HepG2 (cell line): ENCODE results near the gene EPHA2. TPM values are rescaled to one million over a fixed set of nuclear protein-coding genes. Genes with fewer than 3 reads are reported as not detected.

Experiments
- CHD4 ChIP-seq: fragments of 200-600 bp; sonication (generic); IDR thresholded peaks from 2 replicates; pipeline ENCODE4 v1.7.0; 2017; ENCODE audit warnings: mild to moderate bottlenecking, low read length, borderline replicate concordance
- FIP1L1 ChIP-seq: fragments of 200-400 bp; formaldehyde crosslinking; IDR thresholded peaks from 2 replicates; pipeline ENCODE4 v1.6.1; 2018; ENCODE audit warnings: low read depth, mild to moderate bottlenecking, low read length, moderate library complexity, borderline replicate concordance; ENCODE audit not compliant: insufficient read depth
- GABPB1 ChIP-seq: IDR thresholded peaks from 2 replicates; pipeline ENCODE4 v1.6.1; 2016; ENCODE audit warnings: mild to moderate bottlenecking, missing genetic modification reagents, moderate library complexity, missing compliant biosample characterization
- JDP2 ChIP-seq: sonication (generic); formaldehyde crosslinking; IDR thresholded peaks from 2 replicates; pipeline ENCODE4 v1.8.1; 2022; ENCODE audit warnings: missing genetic modification reagents, borderline replicate concordance
- JUN ChIP-seq: sonication (generic); formaldehyde crosslinking; IDR thresholded peaks from 2 replicates; pipeline ENCODE4 v1.4.0; 2020; ENCODE audit warnings: mild to moderate bottlenecking, missing genetic modification reagents
- JUNB ChIP-seq: sonication (generic); formaldehyde crosslinking; IDR thresholded peaks from 2 replicates; pipeline ENCODE4 v1.8.0; 2022; ENCODE audit warnings: missing genetic modification reagents, mild to moderate bottlenecking, borderline replicate concordance
- KDM1A ChIP-seq: IDR thresholded peaks from 2 replicates; pipeline ENCODE4 v1.6.1; 2016; ENCODE audit warnings: missing compliant biosample characterization
- KLF13 ChIP-seq: sonication (generic); formaldehyde crosslinking; IDR thresholded peaks from 2 replicates; pipeline ENCODE4 v1.4.0; 2020; ENCODE audit warnings: mild to moderate bottlenecking, missing genetic modification reagents
- MAFF ChIP-seq: IDR thresholded peaks from 2 replicates; pipeline ENCODE4 v1.6.1; 2011; ENCODE audit warnings: low read depth, low read length, improper control_type of control experiment
- MLLT10 ChIP-seq: sonication (generic); formaldehyde crosslinking; IDR thresholded peaks from 2 replicates; pipeline ENCODE4 v1.4.0; 2020; ENCODE audit warnings: missing genetic modification reagents
- PBX2 ChIP-seq: IDR thresholded peaks from 2 replicates; pipeline ENCODE4 v1.6.1; 2016; ENCODE audit warnings: control low read depth
- PPARG ChIP-seq: conservative IDR thresholded peaks from 2 replicates; pipeline ENCODE4 v1.6.1; 2016; ENCODE audit warnings: missing biosample characterization, missing genetic modification reagents
- RFXANK ChIP-seq: IDR thresholded peaks from 2 replicates; pipeline ENCODE4 v1.6.1; 2016
- SATB2 ChIP-seq: sonication (generic); formaldehyde crosslinking; IDR thresholded peaks from 2 replicates; pipeline ENCODE4 v1.5.0; 2020; ENCODE audit warnings: missing genetic modification reagents
- TRIM24 ChIP-seq: sonication (generic); formaldehyde crosslinking; IDR thresholded peaks from 2 replicates; pipeline ENCODE4 v1.8.0; 2022; ENCODE audit warnings: mild to moderate bottlenecking, missing genetic modification reagents
- U2AF1 ChIP-seq: fragments of 200-400 bp; formaldehyde crosslinking; optimal IDR thresholded peaks from 2 replicates; pipeline ENCODE3; 2017; ENCODE audit warnings: mild to moderate bottlenecking, low read depth, low read length
- ZBTB39 ChIP-seq: sonication (generic); formaldehyde crosslinking; IDR thresholded peaks from 2 replicates; pipeline ENCODE4 v1.5.0; 2020; ENCODE audit warnings: missing genetic modification reagents
- ZFP36L2 ChIP-seq: sonication (generic); formaldehyde crosslinking; IDR thresholded peaks from 2 replicates; pipeline ENCODE4 v1.4.0; 2020; ENCODE audit warnings: missing genetic modification reagents
- ZFP62 ChIP-seq: sonication (generic); formaldehyde crosslinking; IDR thresholded peaks from 2 replicates; pipeline ENCODE4 v1.4.0; 2020; ENCODE audit warnings: missing genetic modification reagents
- ZNF121 ChIP-seq: sonication (generic); formaldehyde crosslinking; IDR thresholded peaks from 2 replicates; pipeline ENCODE4 v1.5.0; 2020; ENCODE audit warnings: mild to moderate bottlenecking, missing genetic modification reagents
- ZNF224 ChIP-seq: sonication (generic); formaldehyde crosslinking; IDR thresholded peaks from 2 replicates; pipeline ENCODE4 v1.5.0; 2020; ENCODE audit warnings: mild to moderate bottlenecking, missing genetic modification reagents
- ZNF329 ChIP-seq: sonication (generic); formaldehyde crosslinking; IDR thresholded peaks from 2 replicates; pipeline ENCODE4 v1.9.0; 2021; ENCODE audit warnings: low read depth, mild to moderate bottlenecking, missing genetic modification reagents
- ZNF33A ChIP-seq: sonication (generic); formaldehyde crosslinking; IDR thresholded peaks from 2 replicates; pipeline ENCODE4 v1.5.1; 2020; ENCODE audit warnings: missing genetic modification reagents, mild to moderate bottlenecking, moderate library complexity, borderline replicate concordance
- ZNF354B ChIP-seq: sonication (generic); formaldehyde crosslinking; IDR thresholded peaks from 2 replicates; pipeline ENCODE4 v1.8.0; 2022; ENCODE audit warnings: mild to moderate bottlenecking, missing genetic modification reagents
- ZNF569 ChIP-seq: sonication (generic); formaldehyde crosslinking; IDR thresholded peaks from 2 replicates; pipeline ENCODE4 v1.5.0; 2020; ENCODE audit warnings: mild to moderate bottlenecking, missing genetic modification reagents, moderate library complexity, borderline replicate concordance
- ZNF678 ChIP-seq: sonication (generic); formaldehyde crosslinking; IDR thresholded peaks from 2 replicates; pipeline ENCODE4 v1.4.0; 2020; ENCODE audit warnings: mild to moderate bottlenecking, missing genetic modification reagents
- ZNF746 ChIP-seq: sonication (generic); formaldehyde crosslinking; IDR thresholded peaks from 2 replicates; pipeline ENCODE4 v1.8.0; 2022; ENCODE audit warnings: mild to moderate bottlenecking, missing genetic modification reagents
- polyA plus RNA-seq, 8 experiments: library from polyadenylated mRNA; depleted of rRNA in 3 of 8; stranded (reverse) in 7 of 8; unstranded in 1 of 8; fragments of >200 nt; fragmentation: Illumina TruSeq in 4 of 8; extraction: Trizol in 4 of 8; gene quantifications; 2 replicates each; pipeline versions ENCODE4 v1.2.1 to v1.2.3, GENCODE V29; 2011 to 2016; ENCODE audit warnings: low read depth in 4 of 8, missing spikeins in 1 of 8, mixed read lengths in 1 of 8; ENCODE audit not compliant: insufficient read depth in 1 of 8
- total RNA-seq, 5 experiments: library from RNA; depleted of rRNA; stranded (reverse); fragments of >200 nt; fragmentation: Illumina TruSeq; extraction: Trizol; gene quantifications; 2 replicates each; pipeline ENCODE4 v1.2.3, GENCODE V29; 2016; ENCODE audit warnings: low read depth in 1 of 5
- TF ChIP-seq, protein P1 (sequence below): sonication (generic); formaldehyde crosslinking; IDR thresholded peaks from 2 replicates; pipeline ENCODE4 v1.4.0; 2020; ENCODE audit warnings: mild to moderate bottlenecking, missing genetic modification reagents
- TF ChIP-seq, protein P2 (sequence below): sonication (generic); formaldehyde crosslinking; IDR thresholded peaks from 2 replicates; pipeline ENCODE4 v1.8.1; 2022; ENCODE audit warnings: mild to moderate bottlenecking, missing genetic modification reagents

Gene EPHA2
- total and polyA plus RNA-seq, 2 of the 13 experiments (the other 11 are each of a cell fraction or from before 2014, with no cell fraction given) = 33.6 to 53.6 TPM

DNA sequence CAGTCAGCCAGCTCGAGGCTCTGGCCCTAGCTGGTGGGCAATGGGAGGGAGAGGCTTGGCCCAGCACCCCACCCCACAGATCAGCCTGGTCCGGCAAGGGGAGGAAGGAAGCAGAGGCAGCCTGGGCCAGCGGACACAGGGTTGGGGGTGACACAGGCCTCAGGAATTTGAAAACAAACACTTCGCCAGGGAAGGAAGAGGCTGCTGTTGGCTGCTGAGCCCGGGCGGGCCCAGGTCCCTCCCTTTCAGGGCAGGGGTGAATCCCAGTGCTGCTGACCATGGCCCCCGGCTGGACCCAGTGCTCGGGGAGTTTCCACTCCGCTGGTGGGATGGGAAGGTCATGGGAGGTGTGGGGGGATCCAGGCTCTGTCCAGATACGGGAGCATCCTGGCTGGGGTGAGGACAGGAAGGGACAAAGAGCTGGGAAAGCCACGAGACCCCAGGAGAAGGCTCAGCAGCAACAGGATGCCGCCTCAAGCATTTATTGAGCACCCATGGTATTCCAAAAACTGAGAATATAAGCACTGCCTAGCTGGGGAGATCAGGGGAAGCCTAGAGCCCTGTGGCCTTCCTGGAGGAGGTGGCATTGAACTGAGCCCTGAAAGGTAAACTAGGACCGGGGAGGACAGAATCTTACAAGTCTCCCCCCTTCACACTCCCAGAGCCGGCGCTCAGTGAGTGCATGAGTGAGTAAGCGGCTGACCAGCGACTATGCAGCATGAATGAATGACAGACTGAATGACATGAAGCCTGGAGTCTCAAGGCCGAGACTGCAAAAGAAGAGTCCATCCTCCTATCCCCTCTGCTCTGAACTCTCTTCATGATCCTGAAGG is 26.2 kb upstream of the EPHA2 start (continued):
- no peak for TF ChIP-seq ZNF121 (CRISPR knock-in tag)
- no peak for TF ChIP-seq U2AF1
- TF ChIP-seq ZFP62 = no peak
- no peak for TF ChIP-seq MAFF
- TF ChIP-seq JUN (CRISPR knock-in tag) = peak; percentile 97
- TF ChIP-seq JUNB (CRISPR knock-in tag) = peak; percentile 95
- peak; percentile 60; the same call in 1 of the 2 replicates for TF ChIP-seq PPARG (CRISPR knock-in tag)
- TF ChIP-seq FIP1L1 = no peak
- TF ChIP-seq PBX2 (CRISPR knock-in tag) = no peak
- TF ChIP-seq CHD4 = no peak
- TF ChIP-seq ZNF33A (CRISPR knock-in tag) = no peak
- TF ChIP-seq KLF13 = no peak
- TF ChIP-seq ZNF569 (CRISPR knock-in tag) = no peak
- no peak for TF ChIP-seq ZNF354B (CRISPR knock-in tag)
- TF ChIP-seq ZNF746 (CRISPR knock-in tag) = no peak; the same call in 1 of the 2 replicates
- no peak for TF ChIP-seq SATB2 (CRISPR knock-in tag)
- no peak for TF ChIP-seq ZNF678 (CRISPR knock-in tag)
- TF ChIP-seq ZNF329 (CRISPR knock-in tag) = no peak
- TF ChIP-seq, protein P1, sequence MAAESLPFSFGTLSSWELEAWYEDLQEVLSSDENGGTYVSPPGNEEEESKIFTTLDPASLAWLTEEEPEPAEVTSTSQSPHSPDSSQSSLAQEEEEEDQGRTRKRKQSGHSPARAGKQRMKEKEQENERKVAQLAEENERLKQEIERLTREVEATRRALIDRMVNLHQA (CRISPR knock-in tag) = no peak
- no peak for TF ChIP-seq MLLT10 (CRISPR knock-in tag)
- peak; percentile 69; the same call in 1 of the 2 replicates for TF ChIP-seq GABPB1 (CRISPR knock-in tag)
- TF ChIP-seq JDP2 (CRISPR knock-in tag) = no peak
- no peak for TF ChIP-seq RFXANK
- no peak; the same call in 1 of the 2 replicates for TF ChIP-seq KDM1A (CRISPR knock-in tag)
- no peak for TF ChIP-seq ZNF224
- no peak for TF ChIP-seq TRIM24 (CRISPR knock-in tag)
- TF ChIP-seq, protein P2, sequence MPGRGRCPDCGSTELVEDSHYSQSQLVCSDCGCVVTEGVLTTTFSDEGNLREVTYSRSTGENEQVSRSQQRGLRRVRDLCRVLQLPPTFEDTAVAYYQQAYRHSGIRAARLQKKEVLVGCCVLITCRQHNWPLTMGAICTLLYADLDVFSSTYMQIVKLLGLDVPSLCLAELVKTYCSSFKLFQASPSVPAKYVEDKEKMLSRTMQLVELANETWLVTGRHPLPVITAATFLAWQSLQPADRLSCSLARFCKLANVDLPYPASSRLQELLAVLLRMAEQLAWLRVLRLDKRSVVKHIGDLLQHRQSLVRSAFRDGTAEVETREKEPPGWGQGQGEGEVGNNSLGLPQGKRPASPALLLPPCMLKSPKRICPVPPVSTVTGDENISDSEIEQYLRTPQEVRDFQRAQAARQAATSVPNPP (CRISPR knock-in tag) = no peak
- no peak for TF ChIP-seq ZBTB39 (CRISPR knock-in tag)
- TF ChIP-seq ZFP36L2 (CRISPR knock-in tag) = no peak
